ENCODE results near the gene GNAI3.
A peak's percentile ranks its signal among the peaks of the same experiment; 100 is the strongest.

Gene GNAI3

GRCh38 chr1:109625601-109626560, 77.5 kb downstream of the GNAI3 start:
- DNase-seq: no peak

GRCh38 chr1:109626682-109627408, 78.4 kb downstream of the GNAI3 start:
- DNase-seq: no peak

GRCh38 chr1:109627692-109628399, 79.4 kb downstream of the GNAI3 start:
- DNase-seq: no peak

GRCh38 chr1:109628540-109629321, 80.3 kb downstream of the GNAI3 start:
- no peak for DNase-seq

- no peak for DNase-seq
Observed at GRCh38 chr1:109629372-109630030, 81.1 kb downstream of the GNAI3 start.

GRCh38 chr1:109630081-109630897, 81.9 kb downstream of the GNAI3 start:
- DNase-seq: no peak

GRCh38 chr1:109630898-109631512, 82.6 kb downstream of the GNAI3 start:
- DNase-seq: no peak

- peak; percentile 46 for DNase-seq
Observed at GRCh38 chr1:109631513-109632505, 83.4 kb downstream of the GNAI3 start.

- DNase-seq: peak; percentile 94
Observed at GRCh38 chr1:109632671-109633346, 84.4 kb downstream of the GNAI3 start.

GRCh38 chr1:109634292-109634691, 85.9 kb downstream of the GNAI3 start:
- DNase-seq: no peak

- DNase-seq: no peak
Observed at GRCh38 chr1:109634771-109635750, 86.6 kb downstream of the GNAI3 start.

GRCh38 chr1:109635862-109636200, 87.4 kb downstream of the GNAI3 start:
- no peak for DNase-seq

- no peak for DNase-seq
Observed at GRCh38 chr1:109636201-109636952, 88.0 kb downstream of the GNAI3 start.

GRCh38 chr1:109637446-109637845, 89.0 kb downstream of the GNAI3 start:
- no peak for DNase-seq

- no peak for DNase-seq
Observed at GRCh38 chr1:109639063-109639840, 90.8 kb downstream of the GNAI3 start.

GRCh38 chr1:109639841-109640184, 91.4 kb downstream of the GNAI3 start:
- no peak for DNase-seq

Data from COR-L47 (cell line).